ENCODE measurements around the gene NTMT2. TPM values are rescaled to one million over a fixed set of nuclear protein-coding genes. Genes with fewer than 3 reads are reported as not detected.

Gene NTMT2
- total RNA-seq, 1 donor from 2014 or later = not detected

DNA sequence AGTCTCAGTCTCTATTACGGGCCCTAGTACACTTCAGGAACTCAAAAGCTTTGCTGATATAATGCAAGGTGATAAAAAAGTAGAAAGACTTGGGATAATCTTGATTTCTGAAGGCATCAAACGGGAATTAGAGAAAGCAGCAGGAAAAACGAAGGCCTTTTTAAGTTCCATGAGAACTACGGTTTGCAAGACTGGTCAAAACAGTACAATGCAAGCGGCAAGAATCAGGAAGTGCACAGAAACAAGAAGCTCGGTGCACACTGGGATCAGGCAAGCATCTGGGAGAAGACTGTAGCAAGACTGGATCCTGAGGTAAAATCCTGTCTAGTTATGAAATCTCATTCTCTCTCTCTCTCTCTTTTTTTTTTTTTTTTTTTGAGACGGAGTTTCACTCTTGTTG lies 28.6 kb downstream of the NTMT2 start:
- Histone ChIP-seq H3K9me3 (ENCODE audit: insufficient read depth, low read depth, low read length) (no peaks in the 10 kb centered on the region), H4K20me1 (ENCODE audit: insufficient read depth, low read length) (no peaks in the 10 kb centered on the region), H3K4me2 (ENCODE audit: low read length) (no peak overlapping the region), H3K4me1 (ENCODE audit: insufficient read depth, low read length) (no peaks in the 10 kb centered on the region), H3K27me3 (ENCODE audit: insufficient read depth, low read length) (no peaks in the 10 kb centered on the region), H3K79me2 (ENCODE audit: insufficient read depth, low read length) (no peaks in the 10 kb centered on the region), H3K9ac (ENCODE audit: low read length) (no peak overlapping the region), H2AFZ (ENCODE audit: low read depth, low read length) (no peak overlapping the region), H3K36me3 (ENCODE audit: insufficient read depth, low read length) (no peaks in the 10 kb centered on the region), H3K27ac (ENCODE audit: low read depth, low read length) (no peak overlapping the region), H3K4me3 (ENCODE audit: insufficient read depth, low read depth, low read length) (no peak overlapping the region)
- peaks cover 16% of the 10 kb centered on the region for H3K9me3 Mint-ChIP-seq (ENCODE audit: unreplicated experiment)
- H3K4me3 Mint-ChIP-seq (ENCODE audit: unreplicated experiment) = no peak overlapping the region
- peaks cover 4% of the 10 kb centered on the region for H3K36me3 Mint-ChIP-seq (ENCODE audit: low read depth, unreplicated experiment)
- no peaks in the 10 kb centered on the region for H3K27me3 Mint-ChIP-seq (ENCODE audit: low read depth, unreplicated experiment)
- no peak for FAIRE-seq
- no peak for DNase-seq (ENCODE audit: low read depth)
- H3K27ac Mint-ChIP-seq (ENCODE audit: unreplicated experiment) = no peak overlapping the region
- TF ChIP-seq, protein P1, sequence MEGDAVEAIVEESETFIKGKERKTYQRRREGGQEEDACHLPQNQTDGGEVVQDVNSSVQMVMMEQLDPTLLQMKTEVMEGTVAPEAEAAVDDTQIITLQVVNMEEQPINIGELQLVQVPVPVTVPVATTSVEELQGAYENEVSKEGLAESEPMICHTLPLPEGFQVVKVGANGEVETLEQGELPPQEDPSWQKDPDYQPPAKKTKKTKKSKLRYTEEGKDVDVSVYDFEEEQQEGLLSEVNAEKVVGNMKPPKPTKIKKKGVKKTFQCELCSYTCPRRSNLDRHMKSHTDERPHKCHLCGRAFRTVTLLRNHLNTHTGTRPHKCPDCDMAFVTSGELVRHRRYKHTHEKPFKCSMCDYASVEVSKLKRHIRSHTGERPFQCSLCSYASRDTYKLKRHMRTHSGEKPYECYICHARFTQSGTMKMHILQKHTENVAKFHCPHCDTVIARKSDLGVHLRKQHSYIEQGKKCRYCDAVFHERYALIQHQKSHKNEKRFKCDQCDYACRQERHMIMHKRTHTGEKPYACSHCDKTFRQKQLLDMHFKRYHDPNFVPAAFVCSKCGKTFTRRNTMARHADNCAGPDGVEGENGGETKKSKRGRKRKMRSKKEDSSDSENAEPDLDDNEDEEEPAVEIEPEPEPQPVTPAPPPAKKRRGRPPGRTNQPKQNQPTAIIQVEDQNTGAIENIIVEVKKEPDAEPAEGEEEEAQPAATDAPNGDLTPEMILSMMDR (IDR thresholded peaks at IDR 0.05; ENCODE audit: insufficient read depth, low read depth, low read length) = no peak
- TF ChIP-seq EZH2 (IDR thresholded peaks at IDR 0.05; ENCODE audit: insufficient read depth, low read length) = no peak
- H3K4me1 Mint-ChIP-seq (ENCODE audit: low read depth, unreplicated experiment) = no peaks in the 10 kb centered on the region

DNA sequence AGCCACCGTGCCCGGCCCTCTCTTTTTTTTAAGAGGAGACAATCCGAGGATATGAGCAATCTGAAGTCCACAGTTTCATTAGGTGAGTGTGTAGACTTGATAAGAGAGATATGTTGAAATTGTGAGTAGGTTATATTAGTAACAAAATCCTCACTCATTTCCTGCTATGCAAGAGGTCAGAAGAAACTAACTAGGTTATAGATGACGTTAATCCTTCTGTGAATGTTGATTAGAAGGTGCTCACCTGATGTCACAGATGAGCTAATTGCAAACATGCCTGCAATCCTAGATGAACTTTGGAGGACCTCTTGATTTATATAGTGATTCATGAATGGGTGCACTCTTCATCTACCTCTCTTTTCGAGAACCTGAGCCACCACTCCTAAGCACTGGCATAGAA lies 29.3 kb downstream of the NTMT2 start:
- Histone ChIP-seq H3K4me2 (ENCODE audit: low read length) (no peak overlapping the region), H3K4me3 (ENCODE audit: insufficient read depth, low read depth, low read length) (no peak overlapping the region), H3K36me3 (ENCODE audit: insufficient read depth, low read length) (no peaks in the 10 kb centered on the region), H4K20me1 (ENCODE audit: insufficient read depth, low read length) (no peaks in the 10 kb centered on the region), H3K9ac (ENCODE audit: low read length) (no peak overlapping the region), H3K27ac (ENCODE audit: low read depth, low read length) (no peak overlapping the region), H3K4me1 (ENCODE audit: insufficient read depth, low read length) (no peaks in the 10 kb centered on the region), H2AFZ (ENCODE audit: low read depth, low read length) (no peak overlapping the region), H3K9me3 (ENCODE audit: insufficient read depth, low read depth, low read length) (no peaks in the 10 kb centered on the region), H3K79me2 (ENCODE audit: insufficient read depth, low read length) (no peaks in the 10 kb centered on the region), H3K27me3 (ENCODE audit: insufficient read depth, low read length) (no peaks in the 10 kb centered on the region)
- no peak for FAIRE-seq
- H3K4me1 Mint-ChIP-seq (ENCODE audit: low read depth, unreplicated experiment) = no peaks in the 10 kb centered on the region
- H3K4me3 Mint-ChIP-seq (ENCODE audit: unreplicated experiment) = no peak overlapping the region
- peaks cover 2% of the 10 kb centered on the region for H3K36me3 Mint-ChIP-seq (ENCODE audit: low read depth, unreplicated experiment)
- H3K9me3 Mint-ChIP-seq (ENCODE audit: unreplicated experiment) = peaks cover 15% of the 10 kb centered on the region
- no peaks in the 10 kb centered on the region for H3K27me3 Mint-ChIP-seq (ENCODE audit: low read depth, unreplicated experiment)
- DNase-seq (ENCODE audit: low read depth) = no peak
- H3K27ac Mint-ChIP-seq (ENCODE audit: unreplicated experiment) = no peak overlapping the region
- no peak for TF ChIP-seq EZH2 (IDR thresholded peaks at IDR 0.05; ENCODE audit: insufficient read depth, low read length)
- TF ChIP-seq, protein P1 (IDR thresholded peaks at IDR 0.05; ENCODE audit: insufficient read depth, low read depth, low read length) = no peak

DNA sequence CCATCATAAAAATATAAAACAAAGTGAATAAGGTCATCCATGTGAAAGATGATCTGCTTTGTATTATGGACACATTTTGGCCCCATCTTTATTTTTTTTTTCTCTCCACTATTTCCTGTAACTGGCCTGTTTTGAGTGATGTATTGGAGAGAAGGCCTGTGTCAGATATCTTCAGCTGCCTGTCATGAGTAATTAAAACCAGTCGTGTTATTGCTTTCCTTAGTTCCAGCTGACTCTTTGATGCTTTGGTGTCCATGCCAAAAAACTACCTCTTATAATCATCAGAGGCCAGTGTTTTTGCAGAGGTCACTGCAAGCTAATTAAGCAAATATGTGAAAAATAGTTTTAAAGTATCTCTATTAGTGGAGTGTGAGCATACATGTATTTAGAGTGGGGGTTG lies 29.7 kb downstream of the NTMT2 start:
- peaks cover 11% of the 10 kb centered on the region for H3K9me3 Mint-ChIP-seq (ENCODE audit: unreplicated experiment)
- Histone ChIP-seq H3K4me3 (ENCODE audit: insufficient read depth, low read depth, low read length) (no peak overlapping the region), H3K27ac (ENCODE audit: low read depth, low read length) (no peak overlapping the region), H3K9ac (ENCODE audit: low read length) (no peak overlapping the region), H3K9me3 (ENCODE audit: insufficient read depth, low read depth, low read length) (no peaks in the 10 kb centered on the region), H3K4me1 (ENCODE audit: insufficient read depth, low read length) (no peaks in the 10 kb centered on the region), H4K20me1 (ENCODE audit: insufficient read depth, low read length) (no peaks in the 10 kb centered on the region), H2AFZ (ENCODE audit: low read depth, low read length) (no peak overlapping the region), H3K27me3 (ENCODE audit: insufficient read depth, low read length) (no peaks in the 10 kb centered on the region), H3K36me3 (ENCODE audit: insufficient read depth, low read length) (no peaks in the 10 kb centered on the region), H3K79me2 (ENCODE audit: insufficient read depth, low read length) (no peaks in the 10 kb centered on the region), H3K4me2 (ENCODE audit: low read length) (no peak overlapping the region)
- no peaks in the 10 kb centered on the region for H3K4me1 Mint-ChIP-seq (ENCODE audit: low read depth, unreplicated experiment)
- no peaks in the 10 kb centered on the region for H3K27me3 Mint-ChIP-seq (ENCODE audit: low read depth, unreplicated experiment)
- no peaks in the 10 kb centered on the region for H3K36me3 Mint-ChIP-seq (ENCODE audit: low read depth, unreplicated experiment)
- no peak for DNase-seq (ENCODE audit: low read depth)
- TF ChIP-seq, protein P1 (IDR thresholded peaks at IDR 0.05; ENCODE audit: insufficient read depth, low read depth, low read length) = no peak
- no peak for TF ChIP-seq EZH2 (IDR thresholded peaks at IDR 0.05; ENCODE audit: insufficient read depth, low read length)
- no peak for FAIRE-seq
- no peak overlapping the region for H3K4me3 Mint-ChIP-seq (ENCODE audit: unreplicated experiment)
- no peak overlapping the region for H3K27ac Mint-ChIP-seq (ENCODE audit: unreplicated experiment)
